Sigmoid colon (tissue), 7 donors: ENCODE data around the gene GTF2H2. TPM values are rescaled to one million over a fixed set of nuclear protein-coding genes. Genes with fewer than 3 reads are reported as not detected.
"Not testable (repeated sequence)": the region's sequence is repeated elsewhere in the genome, so short reads cannot be mapped to it uniquely, and the experiment has no call there.

Experiments
- DNase-seq: peaks from one replicate; pipeline ENCODE4 v3.0.0-alpha.2; 2019
- H3K27ac ChIP-seq, 4 donors: fragments of 200-600 bp; sonication (generic); one replicate each; pipeline ENCODE4 v1.5.1; 2016 to 2019; ENCODE audit warnings: mild to moderate bottlenecking in 1 of 4
- H3K27me3 ChIP-seq, 3 donors: fragments of 200-600 bp; sonication (generic); one replicate each; pipeline ENCODE4 v1.5.1; 2019; ENCODE audit warnings: mild to moderate bottlenecking in 1 of 3
- H3K36me3 ChIP-seq, 4 donors: fragments of 200-600 bp; sonication (generic); one replicate each; pipeline ENCODE4 v1.5.1; 2016 to 2019
- H3K4me1 ChIP-seq, 4 donors: fragments of 200-600 bp; sonication (generic); one replicate each; pipeline ENCODE4 v1.5.1; 2017 to 2019
- H3K4me3 ChIP-seq, 4 donors: fragments of 200-600 bp; sonication (generic); one replicate each; pipeline ENCODE4 v1.5.1; 2017 to 2019; ENCODE audit warnings: mild to moderate bottlenecking in 2 of 4, moderate library complexity in 1 of 4
- H3K9me3 ChIP-seq, 4 donors: fragments of 200-600 bp in 3 of 4; sonication (generic) in 3 of 4; one replicate each; pipeline versions ENCODE4 v1.5.1 to v1.6.1; 2013 to 2019
- CTCF ChIP-seq, 4 experiments: fragments of 450-650 bp in 3 of 4; fragments of 200-600 bp in 1 of 4; IDR thresholded peaks; one replicate each; pipeline ENCODE4 v1.5.1; 2016 to 2019; ENCODE audit warnings: antibody characterized with exemption in 4 of 4, mild to moderate bottlenecking in 3 of 4, moderate library complexity in 2 of 4
- EP300 ChIP-seq, 4 donors: sonication (generic); formaldehyde crosslinking; IDR thresholded peaks; one replicate each; pipeline ENCODE4 v1.6.1; 2017; ENCODE audit warnings: antibody characterized with exemption in 4 of 4
- POLR2A ChIP-seq, 2 donors: fragments of 450-650 bp; IDR thresholded peaks; one replicate each; pipeline ENCODE4 v1.6.1; 2016; ENCODE audit warnings: antibody characterized with exemption in 2 of 2, mild to moderate bottlenecking in 2 of 2, moderate library complexity in 2 of 2
- POLR2AphosphoS5 ChIP-seq, 4 donors: sonication (generic); formaldehyde crosslinking; IDR thresholded peaks; one replicate each; pipeline ENCODE4 v1.6.1; 2017; ENCODE audit warnings: antibody characterized with exemption in 4 of 4
- WGBS, 2 donors: extraction: QIAGEN DNeasy Blood & Tissue Kit; methylation state at CpG; one replicate each; pipeline ENCODE4 v1.1.7; 2013; 5-methylcytosine and 5-hydroxymethylcytosine counted together
- intact Hi-C: fragments of 100-400 bp; cut with DNase I; formaldehyde crosslinking; loops from one replicate; pipeline ENCODE4 v1.15.1; 2023
- polyA plus RNA-seq, 3 donors: library from polyadenylated mRNA; stranded (reverse); fragments of 200-250 nt; gene quantifications; one replicate each; pipeline ENCODE4 v1.2.3, GENCODE V29; 2013
- total RNA-seq, 4 donors: library from RNA; depleted of rRNA; stranded (reverse); fragments of >200 nt; gene quantifications; one replicate each; pipeline ENCODE4 v1.1.0, GENCODE V29; 2016
- donor health status: healthy with polysubstance abuse.
- donor health status: Bipolar disorder and iron deficiency.
- donor health status: healthy.

GTF2H2 gene
- total and polyA plus RNA-seq, 7 donors = 9.0 to 34.2 (median 13.7) TPM

GRCh38 chr5:71044808-71045207, 22.7 kb downstream of the GTF2H2 start:
- DNase-seq, intact Hi-C loops, H3K4me3 ChIP-seq, H3K27me3 ChIP-seq, H3K36me3 ChIP-seq, H3K9me3 ChIP-seq, H3K4me1 ChIP-seq, H3K27ac ChIP-seq: not testable (repeated sequence)
- 85 to 100% methylated on average over 1 to 2 of the region's 2 CpGs for WGBS, 2 donors

DNA sequence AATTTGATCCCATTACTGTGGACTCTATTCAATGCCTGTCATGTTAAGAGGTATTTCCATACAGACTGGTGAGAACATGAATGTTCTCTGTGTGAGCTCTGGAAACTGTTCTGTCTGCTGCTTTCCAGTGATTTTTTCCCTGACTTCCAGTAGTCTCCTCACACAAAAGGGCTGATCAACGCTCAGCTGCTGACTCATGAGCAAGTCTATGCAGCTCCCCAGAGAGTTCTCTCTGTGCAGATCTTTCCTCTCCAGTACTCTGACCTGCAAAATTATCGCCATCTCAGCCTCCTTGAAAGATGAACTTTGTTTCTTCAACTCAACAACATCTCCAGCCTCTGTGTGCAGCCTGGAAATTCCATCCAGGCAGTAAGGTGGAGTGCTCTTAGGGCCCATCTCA, 23.3 kb downstream of the GTF2H2 start:
- intact Hi-C loops, H3K36me3 ChIP-seq, H3K27me3 ChIP-seq, H3K9me3 ChIP-seq, DNase-seq, H3K27ac ChIP-seq, H3K4me1 ChIP-seq, H3K4me3 ChIP-seq: not testable (repeated sequence)
- WGBS, 2 donors = no CpG with 5 or more reads among the region's 2 CpGs

DNA sequence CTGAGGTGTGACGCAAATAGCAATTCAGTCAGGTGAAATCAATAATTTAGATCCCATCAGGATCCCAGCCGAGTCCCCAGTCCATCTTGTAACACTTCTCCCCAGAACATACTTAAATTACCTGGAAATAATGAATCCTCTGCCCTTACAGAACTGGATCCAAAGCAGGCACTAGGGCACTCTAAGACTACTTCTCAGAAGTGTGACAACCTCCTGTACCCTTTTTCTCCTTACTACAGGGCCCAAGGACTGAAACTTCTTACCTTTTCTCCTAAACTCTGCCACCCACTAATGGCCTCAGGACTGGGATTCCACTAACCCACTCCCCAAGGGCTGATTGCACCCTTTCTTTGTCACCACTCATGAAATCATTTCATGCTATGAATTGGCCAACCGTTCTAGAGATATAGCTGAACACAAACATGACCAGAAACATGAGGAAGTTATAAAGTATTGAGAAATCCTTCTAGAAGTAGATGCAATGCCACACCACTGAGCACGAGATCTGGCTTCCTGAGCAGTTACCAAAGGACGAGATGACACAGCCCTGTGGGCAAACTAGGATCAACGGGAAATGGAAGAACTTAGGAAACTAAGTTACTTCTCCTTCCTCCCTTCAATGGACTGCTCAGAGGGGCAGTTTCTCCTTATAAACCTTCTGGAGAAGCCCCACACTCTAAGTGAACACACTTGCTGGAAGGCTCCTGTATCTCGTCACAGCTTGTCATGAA, 36.3 kb downstream of the GTF2H2 start:
- WGBS, 2 donors = no CpG with 5 or more reads among the region's 7 CpGs
- H3K27me3 ChIP-seq, H3K4me1 ChIP-seq, H3K4me3 ChIP-seq, H3K9me3 ChIP-seq, DNase-seq, H3K36me3 ChIP-seq, intact Hi-C loops, H3K27ac ChIP-seq: not testable (repeated sequence)

DNA sequence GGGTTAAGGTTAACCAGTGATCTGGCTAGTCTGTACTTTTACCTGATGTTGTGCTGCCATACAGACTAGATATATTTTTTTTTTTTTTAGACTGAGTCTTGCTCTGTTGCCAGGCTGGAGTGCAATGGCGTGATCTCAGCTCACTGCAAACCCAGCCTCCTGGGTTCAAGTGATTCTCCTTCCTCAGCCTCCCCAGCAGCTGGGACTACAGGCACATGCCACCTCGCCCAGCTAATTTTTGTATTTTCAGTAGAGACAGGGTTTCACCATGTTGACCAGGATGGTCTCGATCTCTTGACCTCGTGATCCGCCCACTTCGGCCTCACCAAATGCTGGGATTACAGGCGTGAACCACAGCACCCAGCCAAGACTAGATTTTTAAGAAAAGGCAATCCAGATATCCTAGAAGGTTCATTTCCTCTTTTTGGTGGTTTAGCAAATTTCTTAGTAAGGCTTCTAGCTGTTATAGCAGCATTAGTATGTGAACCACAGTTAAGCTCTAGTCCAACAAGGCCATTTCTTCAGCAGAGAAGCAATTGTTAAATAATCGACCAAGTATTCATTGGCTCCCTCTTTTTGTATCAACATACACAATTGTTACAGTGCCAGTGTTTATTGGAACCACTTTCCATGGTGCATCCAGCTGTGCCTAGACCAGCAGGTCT, 42.1 kb downstream of the GTF2H2 start, which contains the start of gene NAIP:
Gene NAIP, minus strand, starts transcription at position 51 of the 665 bp plus-strand sequence. CDS start 12,424 bp downstream, outside the sequence.
- H3K27ac ChIP-seq, H3K4me1 ChIP-seq, H3K36me3 ChIP-seq, H3K27me3 ChIP-seq, H3K9me3 ChIP-seq, DNase-seq, intact Hi-C loops, H3K4me3 ChIP-seq: not testable (repeated sequence)
- WGBS, 2 donors = 75% methylated on average over 1 of the region's 8 CpGs; no CpG with 5 or more reads in 1 of the 2 donors

GRCh38 chr5:71020643-71021042, 46.8 kb downstream of the GTF2H2 start:
- H3K27ac ChIP-seq, H3K4me3 ChIP-seq, H3K4me1 ChIP-seq, DNase-seq, H3K9me3 ChIP-seq, H3K36me3 ChIP-seq, intact Hi-C loops, H3K27me3 ChIP-seq: not testable (repeated sequence)
- no CpG with 5 or more reads among the region's 6 CpGs for WGBS, 2 donors

- H3K4me1 ChIP-seq, intact Hi-C loops, H3K36me3 ChIP-seq, H3K27ac ChIP-seq, H3K9me3 ChIP-seq, H3K27me3 ChIP-seq, H3K4me3 ChIP-seq, DNase-seq: not testable (repeated sequence)
- WGBS, 2 donors = no CpG with 5 or more reads among the region's 6 CpGs
Observed at GRCh38 chr5:71018376-71019005, 49.0 kb downstream of the GTF2H2 start.

DNA sequence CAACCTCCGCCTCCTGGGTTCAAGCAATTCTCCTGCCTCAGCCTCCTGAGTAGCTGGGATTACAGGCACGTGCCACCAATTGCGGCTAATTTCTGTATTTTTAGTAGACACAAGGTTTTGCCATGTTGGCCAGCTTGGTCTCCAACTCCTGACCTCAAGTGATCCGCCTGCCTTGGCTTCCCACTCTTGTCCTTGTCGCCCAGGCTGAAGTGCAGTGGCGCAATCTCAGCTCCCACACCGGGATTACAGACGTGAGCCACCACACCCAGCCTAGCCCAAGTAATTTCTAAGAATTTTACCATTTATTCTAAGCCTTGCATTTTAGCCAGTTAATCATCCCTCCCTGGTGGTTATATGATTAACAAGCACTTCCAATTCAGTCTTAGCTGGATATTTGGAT, 53.3 kb downstream of the GTF2H2 start:
- intact Hi-C loops = no loop called here
- no peak overlapping the region for H3K4me3 ChIP-seq
- H3K27me3 ChIP-seq = no peaks in the 10 kb centered on the region
- 87 to 89% methylated on average over 8 of the region's 8 CpGs for WGBS, 2 donors
- H3K4me1 ChIP-seq = no peaks in the 10 kb centered on the region
- no peak for DNase-seq
- H3K9me3 ChIP-seq = no peaks in the 10 kb centered on the region
- H3K36me3 ChIP-seq = no peaks in the 10 kb centered on the region
- no peak overlapping the region for H3K27ac ChIP-seq
- no peak for TF ChIP-seq POLR2A (IDR thresholded peaks at IDR 0.05)
- TF ChIP-seq CTCF (IDR thresholded peaks at IDR 0.05) = no peak
- no peak for TF ChIP-seq EP300 (IDR thresholded peaks at IDR 0.05)
- TF ChIP-seq POLR2AphosphoS5 (IDR thresholded peaks at IDR 0.05) = no peak
